Muscle layer of colon (tissue), 2 donors: Measurements from ENCODE around the gene WSB1.
"Not testable (repeated sequence)": the region's sequence is repeated elsewhere in the genome, so short reads cannot be mapped to it uniquely, and the experiment has no call there.

ENCODE experiments used
- H3K27ac ChIP-seq: one replicate; pipeline ENCODE4 v1.7.0; 2013; ENCODE audit warnings: low read depth, mild to moderate bottlenecking, low read length, moderate library complexity
- H3K27me3 ChIP-seq, 2 donors: one replicate each; pipeline ENCODE4 v1.7.0; 2013; ENCODE audit warnings: low read length in 2 of 2, mild to moderate bottlenecking in 2 of 2; ENCODE audit not compliant: insufficient read depth in 2 of 2, control insufficient read depth in 1 of 2
- H3K36me3 ChIP-seq: one replicate; pipeline ENCODE4 v1.7.0; 2013; ENCODE audit warnings: mild to moderate bottlenecking, low read length; ENCODE audit not compliant: insufficient read depth
- H3K4me1 ChIP-seq: one replicate; pipeline ENCODE4 v1.7.0; 2013; ENCODE audit warnings: mild to moderate bottlenecking, low read length; ENCODE audit not compliant: insufficient read depth
- H3K4me3 ChIP-seq, 2 donors: one replicate each; pipeline ENCODE4 v1.7.0; 2013; ENCODE audit warnings: low read length in 2 of 2, low read depth in 1 of 2, mild to moderate bottlenecking in 1 of 2, moderate library complexity in 1 of 2
- H3K9ac ChIP-seq: one replicate; pipeline ENCODE4 v1.7.0; 2013; ENCODE audit warnings: low read length
- H3K9me3 ChIP-seq: one replicate; pipeline ENCODE4 v1.7.0; 2013; ENCODE audit warnings: mild to moderate bottlenecking, low read length
- donor health status: abdominal sarcoma.
- donor health status: Adenocarcinoma of cecum.

WSB1 gene

GRCh38 chr17:27320222-27320560 is 26.3 kb downstream of the WSB1 start:
- peak overlapping the region; percentile 57 for H3K27ac ChIP-seq
- no peaks in the 10 kb centered on the region for H3K9me3 ChIP-seq
- H3K36me3 ChIP-seq, result peaks cover 21% of the 10 kb centered on the region
- H3K27me3 ChIP-seq, result no peaks in the 10 kb centered on the region
- H3K4me3 ChIP-seq, result no peak overlapping the region
- no peak overlapping the region for H3K9ac ChIP-seq
- peaks cover 61% of the 10 kb centered on the region for H3K4me1 ChIP-seq

GRCh38 chr17:27321372-27321771 is 27.5 kb downstream of the WSB1 start:
- H3K36me3 ChIP-seq, result peaks cover 13% of the 10 kb centered on the region
- no peak overlapping the region for H3K27ac ChIP-seq
- H3K9ac ChIP-seq, result no peak overlapping the region
- no peaks in the 10 kb centered on the region for H3K27me3 ChIP-seq
- no peak overlapping the region for H3K4me3 ChIP-seq
- H3K9me3 ChIP-seq, result no peaks in the 10 kb centered on the region
- H3K4me1 ChIP-seq, result peaks cover 53% of the 10 kb centered on the region

- Histone ChIP-seq H3K27me3 (no peaks in the 10 kb centered on the region), H3K27ac (no peak overlapping the region), H3K36me3 (peaks cover 6% of the 10 kb centered on the region), H3K9ac (no peak overlapping the region), H3K4me1 (peaks cover 52% of the 10 kb centered on the region), H3K9me3 (no peaks in the 10 kb centered on the region), H3K4me3 (no peak overlapping the region)
These were observed 28.1 kb downstream of the WSB1 start for GRCh38 chr17:27322026-27322425.

- Histone ChIP-seq H3K4me1 (peaks cover 52% of the 10 kb centered on the region), H3K4me3 (no peak overlapping the region), H3K9ac (no peak overlapping the region), H3K27ac (no peak overlapping the region), H3K27me3 (no peaks in the 10 kb centered on the region), H3K9me3 (no peaks in the 10 kb centered on the region), H3K36me3 (peaks cover 5% of the 10 kb centered on the region)
These were observed 29.0 kb downstream of the WSB1 start for GRCh38 chr17:27322690-27323508.

- Histone ChIP-seq H3K36me3 (peaks cover 3% of the 10 kb centered on the region), H3K27ac (no peak overlapping the region), H3K9ac (no peak overlapping the region), H3K4me3 (no peak overlapping the region), H3K9me3 (no peaks in the 10 kb centered on the region), H3K4me1 (peaks cover 52% of the 10 kb centered on the region), H3K27me3 (no peaks in the 10 kb centered on the region)
These were observed 29.8 kb downstream of the WSB1 start for GRCh38 chr17:27323538-27324215.

GRCh38 chr17:27324771-27325339 is 30.9 kb downstream of the WSB1 start:
- H3K4me1 ChIP-seq, result peaks cover 44% of the 10 kb centered on the region
- no peaks in the 10 kb centered on the region for H3K27me3 ChIP-seq
- H3K9ac ChIP-seq, result no peak overlapping the region
- H3K4me3 ChIP-seq, result no peak overlapping the region
- H3K9me3 ChIP-seq, result no peaks in the 10 kb centered on the region
- no peaks in the 10 kb centered on the region for H3K36me3 ChIP-seq
- H3K27ac ChIP-seq, result no peak overlapping the region

- H3K4me3 ChIP-seq, result no peak overlapping the region
- no peak overlapping the region for H3K9ac ChIP-seq
- no peak overlapping the region for H3K27ac ChIP-seq
- peaks cover 35% of the 10 kb centered on the region for H3K4me1 ChIP-seq
- H3K36me3 ChIP-seq, result no peaks in the 10 kb centered on the region
- no peaks in the 10 kb centered on the region for H3K9me3 ChIP-seq
- no peaks in the 10 kb centered on the region for H3K27me3 ChIP-seq
These were observed 32.1 kb downstream of the WSB1 start for GRCh38 chr17:27326051-27326450.

GRCh38 chr17:27326585-27326984 is 32.7 kb downstream of the WSB1 start:
- H3K4me3 ChIP-seq, result no peak overlapping the region
- peaks cover 29% of the 10 kb centered on the region for H3K4me1 ChIP-seq
- H3K36me3 ChIP-seq, result no peaks in the 10 kb centered on the region
- no peak overlapping the region for H3K27ac ChIP-seq
- no peaks in the 10 kb centered on the region for H3K9me3 ChIP-seq
- H3K27me3 ChIP-seq, result no peaks in the 10 kb centered on the region
- no peak overlapping the region for H3K9ac ChIP-seq

GRCh38 chr17:27327397-27327796 is 33.5 kb downstream of the WSB1 start:
- H3K36me3 ChIP-seq, result no peaks in the 10 kb centered on the region
- peaks cover 31% of the 10 kb centered on the region for H3K4me1 ChIP-seq
- no peaks in the 10 kb centered on the region for H3K9me3 ChIP-seq
- no peak overlapping the region for H3K9ac ChIP-seq
- no peak overlapping the region for H3K4me3 ChIP-seq
- no peaks in the 10 kb centered on the region for H3K27me3 ChIP-seq
- no peak overlapping the region for H3K27ac ChIP-seq

- H3K27ac ChIP-seq, result no peak overlapping the region
- H3K4me1 ChIP-seq, result peaks cover 30% of the 10 kb centered on the region
- H3K36me3 ChIP-seq, result no peaks in the 10 kb centered on the region
- H3K4me3 ChIP-seq, result no peak overlapping the region
- H3K9ac ChIP-seq, result no peak overlapping the region
- H3K9me3 ChIP-seq, result no peaks in the 10 kb centered on the region
- no peaks in the 10 kb centered on the region for H3K27me3 ChIP-seq
These were observed 34.0 kb downstream of the WSB1 start for GRCh38 chr17:27327871-27328270.

- not testable (repeated sequence) for H3K27ac ChIP-seq, H3K9ac ChIP-seq, H3K27me3 ChIP-seq, H3K9me3 ChIP-seq, H3K4me3 ChIP-seq, H3K36me3 ChIP-seq
- peaks cover 28% of the 10 kb centered on the region for H3K4me1 ChIP-seq
These were observed 34.8 kb downstream of the WSB1 start for GRCh38 chr17:27328686-27329085.
